ENCODE measurements around the gene CCDC187.

The CCDC187 gene

DNA sequence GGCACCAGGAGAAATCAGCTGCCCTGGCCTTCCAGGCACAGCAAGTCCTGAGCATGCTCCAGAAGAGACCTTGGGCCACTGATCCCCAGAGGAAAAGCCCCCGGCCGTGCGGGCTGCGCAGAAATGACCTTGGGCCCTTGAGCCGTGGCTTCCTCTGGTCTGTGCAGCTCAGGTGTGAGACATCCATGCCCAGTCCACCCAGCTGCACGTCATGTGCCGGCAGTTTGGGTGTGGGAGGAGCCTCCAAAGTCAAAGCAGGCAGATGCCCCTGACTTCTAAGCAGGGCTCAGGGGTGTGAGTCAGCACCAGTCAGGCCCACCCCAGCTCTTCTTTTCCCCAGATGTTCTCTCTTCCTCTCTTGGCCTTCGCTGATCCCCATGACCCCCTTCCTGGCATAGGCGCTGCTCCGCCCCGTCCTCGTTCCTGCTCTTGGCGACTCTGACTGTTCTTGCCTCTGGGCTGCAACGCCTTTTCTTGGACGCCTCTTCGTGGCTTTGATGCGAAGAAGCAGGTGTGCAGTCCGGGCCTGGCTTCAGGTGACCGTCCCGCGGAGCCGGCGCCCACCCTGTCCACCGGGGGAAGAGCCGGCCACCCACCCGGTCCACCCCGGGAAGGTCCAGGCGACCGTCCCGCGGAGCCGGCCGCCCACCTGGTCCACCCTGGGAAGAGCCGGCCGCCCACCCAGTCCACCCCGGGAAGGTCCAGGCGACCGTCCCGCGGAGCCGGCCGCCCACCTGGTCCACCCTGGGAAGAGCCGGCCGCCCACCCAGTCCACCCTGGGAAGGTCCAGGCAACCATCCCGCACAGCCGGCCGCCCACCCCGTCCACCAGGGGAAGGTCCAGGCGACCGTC, 52.4 kb downstream of the CCDC187 start:
- DNase-seq: no peak

- DNase-seq: no peak
Measured at GRCh38 chr9:136250676-136251075, 53.2 kb downstream of the CCDC187 start.

- DNase-seq: peak; percentile 65
Measured at GRCh38 chr9:136249877-136250559, 53.9 kb downstream of the CCDC187 start.

- no peak for DNase-seq
Measured at GRCh38 chr9:136248951-136249876, 54.7 kb downstream of the CCDC187 start.

DNA sequence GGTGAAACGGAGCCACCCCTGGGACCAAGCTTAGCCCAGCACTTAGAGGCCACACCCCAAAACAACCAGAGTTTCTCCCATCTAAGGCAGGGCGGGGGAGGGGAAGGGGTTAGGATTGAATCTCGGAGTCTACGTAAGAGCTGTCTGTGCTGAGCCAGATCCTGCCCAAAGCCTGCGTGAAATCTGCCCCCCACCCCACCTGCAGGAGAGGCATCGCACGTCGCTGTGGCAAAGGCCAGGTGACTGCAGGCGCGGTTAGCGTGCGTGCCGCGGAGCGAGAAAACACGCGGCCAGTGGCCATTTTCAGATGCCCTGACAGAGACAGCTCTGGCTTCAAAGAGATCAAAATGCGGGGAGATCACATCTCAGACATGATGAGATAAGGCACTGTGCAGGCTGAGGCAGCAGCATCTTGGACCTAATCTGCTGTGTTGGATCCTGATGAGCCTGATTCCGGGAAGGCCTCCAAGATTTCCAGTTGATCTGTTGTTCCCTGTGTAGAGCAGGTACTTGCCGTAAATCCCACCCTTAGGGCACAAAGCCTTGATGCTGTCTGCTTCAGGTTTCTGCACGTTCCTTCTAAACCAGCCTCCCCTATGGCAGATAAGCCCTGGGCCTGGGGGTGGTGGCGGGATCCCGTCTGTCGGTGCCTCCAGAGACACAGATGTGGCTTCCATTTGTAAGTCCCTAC, 55.8 kb downstream of the CCDC187 start:
- no peak for DNase-seq

DNA sequence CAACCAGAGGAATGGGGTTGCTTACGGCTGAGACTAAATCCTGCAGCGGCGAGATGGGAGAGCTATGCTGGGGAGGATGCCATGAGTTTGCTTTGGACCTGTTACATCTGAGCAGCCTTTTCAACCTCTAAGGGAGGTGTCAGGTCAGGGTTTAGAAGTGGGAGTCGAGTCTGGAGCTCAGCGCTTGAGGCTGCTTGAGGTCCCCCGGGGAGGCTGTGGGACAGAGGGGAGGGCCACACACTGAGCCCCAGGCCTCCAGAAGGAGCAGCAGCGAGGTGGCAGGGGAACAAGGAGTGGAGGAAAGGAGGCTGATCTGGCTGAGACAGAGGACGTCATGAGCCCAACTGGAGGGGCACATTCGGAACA, 56.4 kb downstream of the CCDC187 start:
- no peak for DNase-seq

DNA sequence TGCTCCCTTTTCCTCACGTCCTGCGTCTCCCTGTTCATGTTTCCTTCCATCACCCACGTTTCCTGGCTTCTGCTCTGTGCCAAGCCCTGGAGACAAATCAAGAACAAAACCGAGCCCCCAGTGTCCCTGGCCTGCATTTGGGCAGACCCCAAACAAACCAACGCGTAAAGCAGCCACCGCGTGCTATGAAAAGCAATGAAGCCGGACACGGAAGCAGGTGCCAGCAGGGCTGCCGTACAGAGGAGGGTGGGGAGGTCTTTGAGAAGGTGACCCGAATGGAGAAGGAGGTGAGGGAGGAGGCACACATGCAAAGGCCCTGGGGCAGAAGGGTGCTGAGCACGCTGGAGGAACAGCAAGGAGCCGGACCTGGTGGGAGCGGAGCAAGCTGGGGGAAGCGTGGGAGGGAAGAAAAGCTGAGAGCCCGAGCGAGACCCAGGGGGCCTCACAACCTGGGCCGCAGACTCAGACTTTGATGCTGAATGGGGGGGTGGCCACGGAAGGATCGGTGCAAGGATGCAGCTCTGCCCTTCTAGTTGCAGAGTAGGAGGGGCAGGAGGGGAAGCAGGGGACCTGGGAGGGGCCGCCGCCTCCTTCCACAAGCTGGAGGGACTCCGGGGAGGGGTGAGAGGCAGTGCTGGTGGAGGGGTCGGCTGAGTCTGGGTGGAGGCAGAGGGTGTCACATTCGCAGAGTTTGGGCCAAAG, 56.9 kb downstream of the CCDC187 start:
- no peak for DNase-seq

- peak; percentile 71 for DNase-seq
Measured at GRCh38 chr9:136245219-136246150, 58.4 kb downstream of the CCDC187 start, which contains the start of gene QSOX2. Gene QSOX2 (minus strand): TSS chr9:136245812. CDS start chr9:136245803, 9 bp downstream.

DNA sequence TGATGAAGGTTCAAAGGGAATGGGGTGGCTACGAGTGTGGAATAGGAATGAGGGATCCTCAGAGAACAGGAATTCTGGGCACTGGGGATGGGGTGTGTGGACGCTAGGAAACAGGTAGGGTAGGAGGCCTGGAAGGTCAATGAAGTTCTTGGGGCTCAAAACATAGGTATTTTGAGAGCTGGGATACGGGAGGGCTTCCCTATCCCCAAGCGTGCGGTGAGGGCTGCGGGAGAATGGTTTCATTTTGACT, 59.0 kb downstream of the CCDC187 start:
- no peak for DNase-seq

GRCh38 chr9:136244122-136244968, 59.5 kb downstream of the CCDC187 start:
- DNase-seq: peak; percentile 24

GRCh38 chr9:136243631-136244030, 60.3 kb downstream of the CCDC187 start:
- no peak for DNase-seq

- DNase-seq: no peak
Measured at GRCh38 chr9:136242918-136243525, 60.9 kb downstream of the CCDC187 start.

GRCh38 chr9:136242248-136242647, 61.6 kb downstream of the CCDC187 start:
- DNase-seq: no peak

- DNase-seq: no peak
Measured at GRCh38 chr9:136241542-136241941, 62.4 kb downstream of the CCDC187 start.

DNA sequence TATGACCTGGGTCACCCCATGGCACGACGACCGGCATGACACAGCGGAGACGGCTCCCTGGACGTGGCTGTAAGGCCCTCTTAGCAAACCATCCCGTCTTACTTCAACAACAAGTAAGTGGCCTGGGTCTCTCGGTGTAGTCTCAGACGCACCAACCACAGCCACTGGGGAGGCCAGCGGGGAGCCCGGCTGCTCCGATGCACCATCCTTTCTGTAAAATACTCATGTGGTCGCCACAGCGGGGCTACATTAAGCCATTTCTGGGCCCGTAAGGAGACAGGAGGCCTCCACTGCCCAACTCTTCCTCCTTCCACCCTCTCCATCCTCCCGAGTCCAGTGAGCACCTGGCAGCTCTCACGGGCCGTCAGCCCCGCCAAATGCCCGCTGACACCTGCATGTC, 63.0 kb downstream of the CCDC187 start:
- DNase-seq: no peak

DNA sequence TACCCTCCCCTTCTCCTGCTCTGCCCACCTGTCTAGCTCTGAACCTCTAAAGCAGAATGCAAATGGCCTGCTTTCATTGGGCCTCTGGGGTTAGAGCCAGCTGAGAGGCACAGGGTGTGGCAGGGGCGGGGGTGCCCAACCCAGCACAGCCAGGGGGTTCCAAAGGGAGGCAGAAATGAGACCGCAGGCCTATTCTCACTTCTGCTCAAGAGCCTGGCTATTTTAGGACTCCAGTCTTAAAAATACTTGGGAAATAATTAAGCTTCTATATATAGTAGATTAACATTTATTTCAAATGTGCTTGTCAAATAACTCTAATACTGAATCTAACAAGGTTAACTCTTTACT, 63.9 kb downstream of the CCDC187 start:
- DNase-seq: no peak

- DNase-seq: no peak
Measured at GRCh38 chr9:136239135-136239982, 64.5 kb downstream of the CCDC187 start.

GRCh38 chr9:136238342-136238732, 65.6 kb downstream of the CCDC187 start:
- no peak for DNase-seq
